Measurements from ENCODE around the gene TSKU.
"Not testable (repeated sequence)": the region's sequence is repeated elsewhere in the genome, so short reads cannot be mapped to it uniquely, and the experiment has no call there.

The TSKU gene

DNA sequence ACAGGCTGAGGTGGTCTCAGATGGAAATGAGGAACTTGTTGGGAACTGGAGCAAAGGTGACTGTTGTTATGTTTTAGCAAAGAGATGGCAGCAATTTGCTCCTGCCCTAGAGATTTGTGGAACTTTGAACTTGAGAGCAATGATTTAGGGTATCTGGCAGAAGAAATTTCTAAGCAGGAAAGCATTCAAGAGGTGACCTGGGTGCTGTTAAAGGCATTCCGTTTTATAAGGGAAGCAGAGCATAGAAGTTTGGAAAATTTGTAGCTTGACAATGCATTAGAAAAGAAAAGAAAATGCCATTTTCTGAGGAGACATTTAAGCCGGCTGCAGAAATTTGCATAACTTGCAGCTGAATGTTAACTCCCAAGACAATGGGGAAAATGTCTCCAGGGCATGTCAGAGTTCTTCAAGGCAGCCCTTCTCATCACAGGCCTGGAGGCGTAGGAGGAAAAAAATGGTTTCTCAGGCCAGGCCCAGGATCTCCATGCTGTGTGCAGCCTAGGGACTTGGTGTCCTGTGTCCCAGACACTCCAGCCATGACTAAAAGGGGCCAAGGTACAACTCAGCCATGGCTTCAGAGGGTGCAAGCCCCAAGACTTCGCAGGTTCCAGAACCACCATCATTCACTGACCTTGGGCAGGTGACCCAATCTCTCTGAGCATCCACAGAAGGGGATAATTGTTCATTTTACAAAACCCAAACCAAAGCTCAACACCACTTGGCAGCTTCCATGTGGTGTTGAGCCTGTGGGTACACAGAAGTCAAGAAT lies 8.0 kb downstream of the TSKU start:
- not testable (repeated sequence) for DNase-seq

DNA sequence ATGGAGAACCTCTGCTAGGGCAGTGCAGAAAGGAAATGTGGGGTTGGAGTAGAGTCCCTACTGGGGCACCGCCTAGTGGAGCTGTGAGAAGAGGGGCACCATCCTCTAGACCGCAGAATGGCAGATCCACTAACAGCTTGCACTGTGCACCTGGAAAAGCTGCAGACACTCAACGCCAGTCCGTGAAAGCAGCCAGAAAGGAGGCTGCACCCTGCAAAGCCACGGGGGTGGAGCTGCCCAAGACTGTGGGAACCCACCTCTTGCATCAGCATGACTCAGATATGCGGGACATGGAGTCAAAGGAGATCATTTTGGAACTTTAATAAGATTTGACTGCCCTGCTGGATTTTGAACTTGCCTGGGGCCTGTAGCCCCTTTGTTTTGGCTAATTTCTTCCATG lies 8.7 kb downstream of the TSKU start:
- no peak for DNase-seq

DNA sequence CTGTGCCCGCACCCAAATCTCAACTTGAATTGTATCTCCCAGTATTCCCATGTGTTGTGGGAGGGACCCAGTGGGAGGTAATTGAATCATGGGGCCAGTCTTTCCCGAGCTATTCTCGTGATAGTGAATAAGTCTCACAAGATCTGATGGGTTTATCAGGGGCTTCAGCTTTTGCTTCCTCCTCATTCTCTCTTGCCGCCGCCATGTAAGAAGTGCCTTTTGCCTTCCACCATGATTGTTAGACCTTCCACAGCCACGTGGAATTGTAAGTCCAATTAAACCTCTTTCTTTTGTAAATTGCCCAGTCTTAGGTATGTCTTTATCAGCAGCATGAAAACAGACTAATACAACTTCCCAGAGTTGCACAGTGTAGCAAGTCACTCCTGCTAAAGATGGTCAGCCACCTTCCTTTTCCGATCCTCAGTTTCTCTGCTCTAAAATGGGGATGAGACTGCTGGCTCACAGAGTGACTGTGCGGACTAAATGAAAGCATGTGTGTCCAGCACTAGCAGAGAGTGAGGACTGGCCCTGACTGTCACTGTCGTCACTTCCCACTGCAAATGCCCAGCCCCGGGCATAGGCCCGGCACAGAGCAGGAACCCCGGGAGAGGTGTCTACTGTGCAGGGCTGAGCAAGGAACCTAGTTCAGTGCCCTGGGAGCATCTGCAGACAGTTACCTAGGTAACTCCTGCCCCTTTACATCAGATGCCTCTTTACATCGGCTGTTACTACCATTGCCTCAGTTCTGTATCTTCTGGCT lies 9.5 kb downstream of the TSKU start:
- no peak for DNase-seq

DNA sequence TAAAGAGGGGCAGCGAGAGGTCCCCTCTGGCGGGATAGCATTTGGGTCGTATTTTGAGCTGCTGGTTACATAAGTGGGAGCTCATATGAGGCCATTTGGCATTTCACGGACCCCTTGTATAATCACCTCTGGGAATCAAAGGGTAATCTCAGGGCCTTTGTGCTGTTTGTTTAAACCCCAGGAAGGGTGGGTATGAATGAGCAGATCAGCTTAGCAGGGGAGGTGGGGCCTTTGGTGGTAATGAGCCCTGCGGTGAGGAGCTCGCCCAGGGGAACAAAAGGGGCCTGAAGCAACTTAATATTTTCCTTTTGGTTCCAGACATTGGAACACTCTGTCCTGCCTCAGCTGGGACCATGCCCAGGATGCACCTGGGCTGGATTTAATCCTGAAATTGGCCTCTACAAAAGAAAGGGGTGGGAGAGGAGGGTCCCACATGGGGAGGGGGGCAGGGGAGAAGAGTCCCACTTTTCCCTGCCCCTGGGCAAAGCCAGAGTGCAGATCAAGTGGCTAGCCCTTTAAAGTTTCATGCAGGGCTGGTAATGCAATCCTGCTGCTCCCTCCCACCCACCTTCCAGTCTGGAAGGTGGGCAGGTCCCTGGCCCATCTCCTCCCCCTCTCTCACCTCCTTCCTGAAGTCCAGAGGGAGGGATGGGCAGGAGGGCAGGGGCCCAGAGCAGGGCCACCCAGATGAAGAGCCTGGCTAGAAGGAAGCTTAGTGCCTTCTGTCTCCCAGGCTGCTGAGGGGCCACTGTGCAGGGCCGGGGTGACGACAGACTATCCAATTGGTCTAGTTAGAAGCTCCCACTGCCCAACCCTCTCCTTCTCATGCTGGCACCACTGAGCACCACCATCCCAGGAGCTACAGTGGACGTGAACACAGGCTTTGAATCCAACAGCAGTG lies 10.5 kb downstream of the TSKU start:
- DNase-seq, result peak in 1 of 2 experiments; percentile 47

DNA sequence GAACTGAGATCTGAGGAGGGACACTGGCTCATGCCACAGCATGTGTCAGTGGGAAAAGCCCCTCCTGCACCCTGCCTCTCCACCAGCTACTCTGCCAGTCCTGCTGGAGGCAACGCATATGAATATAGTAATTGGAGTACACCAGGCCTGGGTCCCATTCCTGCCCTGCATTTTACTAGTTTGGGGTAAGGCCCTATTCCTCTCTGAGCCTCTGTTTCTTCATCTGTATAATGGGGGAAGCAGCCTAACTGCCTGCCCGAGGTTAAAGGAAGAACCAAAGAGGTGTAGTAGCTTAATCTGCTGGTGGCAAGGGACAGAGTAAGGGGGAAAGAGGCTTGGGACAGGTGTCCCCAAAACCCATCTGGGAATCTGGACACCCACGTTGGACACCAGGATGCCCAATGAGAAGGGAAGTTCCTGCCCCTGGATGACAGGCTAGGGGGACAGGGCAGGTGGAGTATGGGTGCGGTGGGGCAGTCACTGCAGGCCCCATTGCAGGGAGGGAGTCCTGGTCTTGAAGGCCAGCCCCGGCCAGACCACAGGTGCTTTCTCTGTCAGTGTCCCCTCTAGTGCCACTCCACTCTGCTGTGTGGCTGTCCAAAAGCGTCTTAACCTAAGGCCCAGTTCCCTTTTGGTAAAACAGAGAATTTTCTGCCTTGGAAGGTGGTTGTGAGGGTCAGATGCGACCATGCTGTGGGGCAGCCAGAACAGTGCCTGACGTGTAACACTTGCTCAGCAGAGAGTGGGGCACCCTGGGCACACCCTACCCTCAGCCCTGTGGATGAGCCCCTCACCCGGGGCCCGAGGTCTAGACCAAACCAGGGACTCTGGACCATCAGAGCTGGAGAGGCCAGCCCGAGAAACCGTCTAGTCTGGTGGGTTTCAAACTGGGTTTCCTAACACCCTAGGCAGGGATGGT lies 11.5 kb downstream of the TSKU start:
- no peak for DNase-seq

DNA sequence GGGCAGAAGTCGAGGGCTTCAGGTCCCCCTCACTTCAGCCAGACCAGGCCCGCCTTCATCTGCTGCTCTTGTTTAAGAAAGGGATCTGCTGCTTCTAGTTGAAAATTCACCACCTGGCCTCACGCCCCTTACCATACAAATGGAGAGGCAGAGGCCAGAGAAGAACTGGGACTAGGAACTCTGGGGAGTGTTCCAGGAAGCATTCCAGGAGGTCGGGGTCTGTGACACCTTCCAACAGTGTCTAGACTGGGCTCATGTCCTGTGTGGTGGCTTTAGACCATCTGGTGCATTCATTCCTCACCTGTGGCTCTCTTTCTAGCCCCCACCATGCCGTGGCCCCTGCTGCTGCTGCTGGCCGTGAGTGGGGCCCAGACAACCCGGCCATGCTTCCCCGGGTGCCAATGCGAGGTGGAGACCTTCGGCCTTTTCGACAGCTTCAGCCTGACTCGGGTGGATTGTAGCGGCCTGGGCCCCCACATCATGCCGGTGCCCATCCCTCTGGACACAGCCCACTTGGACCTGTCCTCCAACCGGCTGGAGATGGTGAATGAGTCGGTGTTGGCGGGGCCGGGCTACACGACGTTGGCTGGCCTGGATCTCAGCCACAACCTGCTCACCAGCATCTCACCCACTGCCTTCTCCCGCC lies 12.3 kb downstream of the TSKU start:
- DNase-seq, result no peak

DNA sequence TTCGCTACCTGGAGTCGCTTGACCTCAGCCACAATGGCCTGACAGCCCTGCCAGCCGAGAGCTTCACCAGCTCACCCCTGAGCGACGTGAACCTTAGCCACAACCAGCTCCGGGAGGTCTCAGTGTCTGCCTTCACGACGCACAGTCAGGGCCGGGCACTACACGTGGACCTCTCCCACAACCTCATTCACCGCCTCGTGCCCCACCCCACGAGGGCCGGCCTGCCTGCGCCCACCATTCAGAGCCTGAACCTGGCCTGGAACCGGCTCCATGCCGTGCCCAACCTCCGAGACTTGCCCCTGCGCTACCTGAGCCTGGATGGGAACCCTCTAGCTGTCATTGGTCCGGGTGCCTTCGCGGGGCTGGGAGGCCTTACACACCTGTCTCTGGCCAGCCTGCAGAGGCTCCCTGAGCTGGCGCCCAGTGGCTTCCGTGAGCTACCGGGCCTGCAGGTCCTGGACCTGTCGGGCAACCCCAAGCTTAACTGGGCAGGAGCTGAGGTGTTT lies 12.8 kb downstream of the TSKU start:
- no peak for DNase-seq

DNA sequence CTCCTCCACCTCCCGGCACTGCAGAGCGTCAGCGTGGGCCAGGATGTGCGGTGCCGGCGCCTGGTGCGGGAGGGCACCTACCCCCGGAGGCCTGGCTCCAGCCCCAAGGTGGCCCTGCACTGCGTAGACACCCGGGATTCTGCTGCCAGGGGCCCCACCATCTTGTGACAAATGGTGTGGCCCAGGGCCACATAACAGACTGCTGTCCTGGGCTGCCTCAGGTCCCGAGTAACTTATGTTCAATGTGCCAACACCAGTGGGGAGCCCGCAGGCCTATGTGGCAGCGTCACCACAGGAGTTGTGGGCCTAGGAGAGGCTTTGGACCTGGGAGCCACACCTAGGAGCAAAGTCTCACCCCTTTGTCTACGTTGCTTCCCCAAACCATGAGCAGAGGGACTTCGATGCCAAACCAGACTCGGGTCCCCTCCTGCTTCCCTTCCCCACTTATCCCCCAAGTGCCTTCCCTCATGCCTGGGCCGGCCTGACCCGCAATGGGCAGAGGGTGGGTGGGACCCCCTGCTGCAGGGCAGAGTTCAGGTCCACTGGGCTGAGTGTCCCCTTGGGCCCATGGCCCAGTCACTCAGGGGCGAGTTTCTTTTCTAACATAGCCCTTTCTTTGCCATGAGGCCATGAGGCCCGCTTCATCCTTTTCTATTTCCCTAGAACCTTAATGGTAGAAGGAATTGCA lies 13.5 kb downstream of the TSKU start:
- DNase-seq, result no peak

DNA sequence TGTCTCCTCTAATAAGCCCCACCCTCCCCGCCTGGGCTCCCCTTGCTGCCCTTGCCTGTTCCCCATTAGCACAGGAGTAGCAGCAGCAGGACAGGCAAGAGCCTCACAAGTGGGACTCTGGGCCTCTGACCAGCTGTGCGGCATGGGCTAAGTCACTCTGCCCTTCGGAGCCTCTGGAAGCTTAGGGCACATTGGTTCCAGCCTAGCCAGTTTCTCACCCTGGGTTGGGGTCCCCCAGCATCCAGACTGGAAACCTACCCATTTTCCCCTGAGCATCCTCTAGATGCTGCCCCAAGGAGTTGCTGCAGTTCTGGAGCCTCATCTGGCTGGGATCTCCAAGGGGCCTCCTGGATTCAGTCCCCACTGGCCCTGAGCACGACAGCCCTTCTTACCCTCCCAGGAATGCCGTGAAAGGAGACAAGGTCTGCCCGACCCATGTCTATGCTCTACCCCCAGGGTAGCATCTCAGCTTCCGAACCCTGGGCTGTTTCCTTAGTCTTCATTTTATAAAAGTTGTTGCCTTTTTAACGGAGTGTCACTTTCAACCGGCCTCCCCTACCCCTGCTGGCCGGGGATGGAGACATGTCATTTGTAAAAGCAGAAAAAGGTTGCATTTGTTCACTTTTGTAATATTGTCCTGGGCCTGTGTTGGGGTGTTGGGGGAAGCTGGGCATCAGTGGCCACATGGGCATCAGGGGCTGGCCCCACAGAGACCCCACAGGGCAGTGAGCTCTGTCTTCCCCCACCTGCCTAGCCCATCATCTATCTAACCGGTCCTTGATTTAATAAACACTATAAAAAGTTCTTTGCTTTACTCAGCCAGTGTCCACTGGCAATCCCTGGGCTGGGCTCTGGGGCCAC lies 14.4 kb downstream of the TSKU start:
- no peak for DNase-seq

DNA sequence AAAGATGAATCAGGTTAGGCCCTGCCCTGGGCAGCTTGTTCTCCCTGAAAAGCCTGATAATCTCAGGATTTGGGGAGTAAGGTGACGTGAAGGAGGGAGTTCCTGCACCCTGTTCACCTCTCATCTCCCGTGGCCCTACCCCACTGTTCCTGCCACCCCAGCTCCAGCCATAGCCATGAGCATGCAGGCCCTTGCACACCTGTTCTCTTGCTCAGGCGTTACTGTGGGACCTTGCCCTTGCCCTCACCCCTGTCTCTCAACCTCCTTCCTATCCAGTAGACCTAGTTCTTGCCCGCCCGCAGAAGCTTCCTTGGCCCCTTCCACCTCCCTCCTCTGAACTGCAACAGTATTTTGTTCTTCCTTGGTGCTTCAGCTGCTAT lies 15.0 kb downstream of the TSKU start:
- no peak for DNase-seq

DNA sequence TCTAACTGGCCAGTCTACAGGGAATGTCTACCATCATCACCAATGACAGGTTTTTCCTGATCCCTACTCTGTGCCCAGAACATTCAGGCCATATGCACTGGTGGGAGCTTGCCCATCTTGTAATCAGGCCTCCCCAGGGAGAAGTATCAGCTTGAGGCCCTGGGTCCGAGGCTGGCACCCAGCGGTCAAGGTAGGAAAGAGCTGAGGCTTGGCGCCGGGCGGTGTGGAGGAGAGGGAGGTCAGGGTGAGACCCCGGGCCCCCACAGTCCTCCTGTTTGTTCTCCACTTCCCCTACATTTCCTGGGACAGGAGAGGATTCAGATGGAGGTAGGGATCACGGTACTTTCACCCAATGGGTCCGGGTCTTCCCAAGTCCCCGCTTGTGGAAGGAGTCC lies 15.5 kb downstream of the TSKU start:
- peak in 1 of 2 experiments; percentile 20 for DNase-seq

DNA sequence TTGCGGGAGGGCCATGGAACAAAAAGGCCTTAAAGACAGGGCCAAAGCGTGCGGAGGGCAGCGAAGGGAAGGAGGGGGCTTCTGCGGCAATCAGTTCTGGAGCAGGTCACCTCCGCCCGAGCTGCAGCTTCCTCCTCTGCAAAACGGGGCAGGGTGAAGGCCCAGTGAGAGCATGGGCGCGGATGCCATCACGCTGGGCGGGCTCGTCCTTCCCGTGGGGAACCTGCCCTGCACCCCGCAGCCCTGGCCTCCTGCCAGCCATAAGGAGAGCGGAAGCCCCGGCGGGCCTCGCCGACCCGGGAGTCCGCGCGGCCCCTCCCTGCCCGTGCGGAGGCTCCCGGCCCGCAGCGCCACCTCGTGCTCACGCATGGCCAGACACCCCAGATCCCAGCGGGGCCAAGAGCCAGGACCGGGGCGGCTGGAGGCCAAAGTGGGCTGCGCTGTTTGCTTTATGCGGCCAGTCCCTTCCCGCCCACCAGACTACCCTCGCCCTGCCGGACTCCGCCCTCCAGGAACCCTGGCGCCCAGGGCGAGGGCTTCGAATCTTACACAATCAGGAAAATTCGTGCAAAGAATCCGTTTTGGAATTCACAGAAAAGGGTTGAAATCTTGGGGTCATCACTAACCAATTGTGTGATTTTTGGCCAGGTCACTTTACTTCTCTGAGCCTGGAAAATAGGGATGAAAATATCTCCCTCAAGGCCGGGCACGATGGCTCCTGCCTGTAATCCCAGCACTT lies 16.1 kb downstream of the TSKU start:
- peak; percentile 31 to 73 for DNase-seq

DNA sequence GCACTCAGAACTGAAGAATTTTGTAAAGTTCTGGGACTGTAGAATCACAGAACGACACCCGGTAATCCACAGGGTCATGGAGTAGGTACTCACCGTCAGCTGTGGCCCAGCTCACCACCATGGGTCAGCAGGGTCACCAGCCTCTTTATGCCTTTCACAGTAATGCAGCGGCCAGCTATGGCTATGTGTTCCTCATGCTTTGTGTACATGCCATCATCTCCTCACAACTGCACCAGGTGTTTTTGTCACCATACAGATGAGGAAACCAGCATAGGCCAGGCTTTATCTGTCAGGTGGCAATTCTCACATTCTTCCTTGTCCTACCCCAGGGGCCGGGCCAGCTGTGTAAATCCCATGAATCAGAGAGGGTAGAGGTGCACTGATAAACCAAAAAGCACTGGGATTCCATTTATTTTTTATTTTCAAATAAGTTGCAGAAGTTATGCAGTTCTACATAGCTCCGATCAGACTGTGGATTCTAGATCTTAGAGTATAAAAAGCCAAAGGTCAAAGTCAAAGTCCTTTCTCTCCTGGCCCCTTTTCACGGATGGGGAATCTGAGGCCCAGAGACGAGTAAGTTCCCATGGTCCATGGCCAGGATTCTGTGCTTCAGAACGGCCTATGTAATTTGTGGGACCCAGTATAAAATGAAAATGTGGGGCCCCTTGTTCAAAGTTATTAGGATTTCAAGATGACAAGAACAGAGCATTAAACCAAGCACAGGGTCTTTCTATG lies 17.5 kb downstream of the TSKU start:
- no peak for DNase-seq

DNA sequence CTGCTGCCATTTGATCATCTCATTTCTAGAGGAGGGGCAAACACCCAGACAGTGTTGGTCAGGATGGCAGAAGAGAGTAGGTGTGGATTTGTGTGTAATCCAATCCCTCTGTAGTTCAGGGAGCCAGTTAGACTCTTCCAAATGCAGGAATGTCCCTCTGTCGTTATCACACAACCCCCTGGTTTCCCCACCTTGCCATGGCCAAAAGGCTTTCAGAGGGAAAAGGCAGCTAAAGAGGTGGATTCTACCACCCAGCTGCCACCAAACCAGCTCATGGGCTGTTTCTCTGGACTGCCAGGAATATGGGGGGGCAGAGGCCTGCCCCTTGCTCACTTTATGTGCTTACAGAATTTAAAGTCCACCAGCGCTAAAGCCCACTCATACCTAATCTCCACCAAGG lies 18.1 kb downstream of the TSKU start:
- DNase-seq, result no peak

DNA sequence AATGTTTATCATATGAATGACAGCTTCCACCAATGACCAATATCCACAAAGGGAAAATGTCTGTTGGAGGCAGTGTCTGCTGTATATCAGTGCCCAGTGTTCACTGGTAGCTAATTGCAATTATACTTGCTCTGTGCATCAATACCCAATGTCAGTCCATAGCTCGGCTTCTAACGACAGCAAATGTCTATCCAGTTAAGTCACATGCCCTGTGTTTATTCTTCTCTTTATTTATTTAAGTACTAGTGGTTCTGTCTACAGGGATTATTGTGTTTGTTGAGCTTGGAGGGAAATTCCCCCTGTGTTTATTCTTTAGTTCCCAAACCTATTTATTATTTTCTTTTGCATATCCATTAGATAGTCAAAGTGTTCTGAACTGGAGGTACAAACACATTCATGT lies 18.6 kb downstream of the TSKU start:
- no peak for DNase-seq

DNA sequence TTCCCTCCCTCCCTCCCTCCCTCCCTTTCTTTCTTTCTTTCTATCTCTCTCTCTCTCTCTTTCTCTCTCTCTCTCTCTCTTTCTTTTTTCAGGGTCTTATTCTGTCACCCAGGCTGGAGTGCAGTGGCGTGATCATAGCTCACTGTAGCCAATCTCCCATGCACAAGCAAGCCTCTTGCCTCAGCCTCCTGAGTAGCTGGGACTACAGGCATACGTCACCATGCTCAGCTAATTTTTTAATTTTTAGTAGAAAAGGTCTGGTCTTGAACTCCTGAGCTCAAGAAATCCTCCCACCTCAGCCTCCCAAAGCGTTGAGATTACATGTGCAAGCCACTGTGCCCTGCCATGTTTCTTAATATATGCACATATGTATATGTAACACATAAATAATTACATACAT lies 19.0 kb downstream of the TSKU start:
- DNase-seq, result no peak

DNA sequence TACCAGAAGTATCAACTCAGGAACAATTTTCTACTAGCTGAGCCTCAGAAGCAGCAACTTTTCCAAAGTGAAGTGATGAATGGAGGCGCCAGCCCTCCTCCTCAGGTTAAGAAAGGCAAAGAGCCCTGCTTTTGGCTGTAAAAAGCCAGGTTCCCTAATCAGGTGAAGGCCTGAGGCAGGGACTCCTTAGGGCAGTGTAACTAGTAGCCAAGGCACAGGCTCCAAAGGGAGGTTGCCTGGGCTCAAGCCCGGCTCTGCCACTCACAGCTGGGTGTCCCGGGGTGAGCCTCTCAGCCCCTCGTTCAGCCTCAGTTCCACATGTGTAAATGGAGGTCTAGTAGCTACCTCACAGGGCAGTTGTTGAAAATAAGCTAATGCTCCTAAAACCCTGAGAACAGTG lies 19.5 kb downstream of the TSKU start:
- DNase-seq, result no peak

DNA sequence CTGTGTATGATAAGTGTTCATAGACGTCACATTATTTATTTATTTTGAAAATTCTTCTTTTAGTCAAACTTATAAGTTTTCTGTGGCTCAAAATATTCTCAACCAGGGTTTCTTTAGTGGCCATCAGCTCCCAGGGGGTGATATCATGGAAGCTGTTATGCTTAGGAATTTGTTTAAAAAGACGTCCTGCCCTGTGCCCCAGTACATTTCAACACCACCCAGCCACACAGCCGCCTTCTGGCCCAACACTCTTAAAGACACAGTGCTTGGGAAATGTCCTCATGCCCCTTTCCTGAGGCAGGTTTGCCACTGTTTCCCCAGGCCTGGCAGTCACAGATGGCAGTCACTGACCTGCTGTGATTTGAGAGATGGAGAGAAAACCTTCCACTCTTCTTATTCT lies 19.9 kb downstream of the TSKU start:
- no peak for DNase-seq
